HepG2 (cell line): ENCODE data around the gene DNM3. TPM values are rescaled to one million over a fixed set of nuclear protein-coding genes. Genes with fewer than 3 reads are reported as not detected.
A peak's percentile ranks its signal among the peaks of the same experiment; 100 is the strongest.

Source experiments
- CREM ChIP-seq, 2 experiments: sonication (generic) in 1 of 2; formaldehyde crosslinking in 1 of 2; IDR thresholded peaks; 2 replicates each; pipeline versions ENCODE4 v1.4.0 to v1.6.1; 2016 to 2020; ENCODE audit warnings: antibody characterized with exemption in 1 of 2, mild to moderate bottlenecking in 1 of 2, missing genetic modification reagents in 1 of 2
- GATAD1 ChIP-seq: IDR thresholded peaks from 2 replicates; pipeline ENCODE4 v1.6.1; 2016; ENCODE audit warnings: missing genetic modification reagents, missing compliant biosample characterization
- HMGXB4 ChIP-seq, 2 experiments: sonication (generic) in 1 of 2; formaldehyde crosslinking in 1 of 2; IDR thresholded peaks; 2 replicates each; pipeline versions ENCODE4 v1.4.0 to v1.6.1; 2018 to 2020; ENCODE audit warnings: missing genetic modification reagents in 2 of 2, borderline replicate concordance in 1 of 2, low read depth in 1 of 2, mild to moderate bottlenecking in 1 of 2, missing biosample characterization in 1 of 2
- IRX3 ChIP-seq: sonication (generic); formaldehyde crosslinking; IDR thresholded peaks from 2 replicates; pipeline ENCODE4 v1.8.1; 2023; ENCODE audit warnings: mild to moderate bottlenecking, low read depth, missing genetic modification reagents, borderline replicate concordance
- MEIS1 ChIP-seq: sonication (generic); formaldehyde crosslinking; IDR thresholded peaks from 2 replicates; pipeline ENCODE4 v1.9.0; 2021; ENCODE audit warnings: mild to moderate bottlenecking, missing genetic modification reagents, moderate library complexity, borderline replicate concordance
- NFKBIZ ChIP-seq: IDR thresholded peaks from 2 replicates; pipeline ENCODE4 v1.6.1; 2018; ENCODE audit warnings: missing genetic modification reagents, missing compliant biosample characterization
- NFYB ChIP-seq: sonication (generic); formaldehyde crosslinking; IDR thresholded peaks from 2 replicates; pipeline ENCODE4 v1.4.0; 2020; ENCODE audit warnings: missing genetic modification reagents
- PCBP1 ChIP-seq: fragments of 200-400 bp; formaldehyde crosslinking; IDR thresholded peaks from 2 replicates; pipeline ENCODE4 v1.6.1; 2017; ENCODE audit warnings: mild to moderate bottlenecking, low read depth, low read length, borderline replicate concordance
- POGK ChIP-seq: sonication (generic); formaldehyde crosslinking; conservative IDR thresholded peaks from 2 replicates; pipeline ENCODE4 v1.8.0; 2022; ENCODE audit warnings: mild to moderate bottlenecking, moderate library complexity, missing genetic modification reagents
- RARG ChIP-seq: sonication (generic); formaldehyde crosslinking; IDR thresholded peaks from 2 replicates; pipeline ENCODE4 v1.4.0; 2020; ENCODE audit warnings: low read depth, mild to moderate bottlenecking, missing genetic modification reagents
- TFDP1 ChIP-seq: IDR thresholded peaks from 2 replicates; pipeline ENCODE4 v1.6.1; 2016; ENCODE audit warnings: missing compliant biosample characterization, missing genetic modification reagents, borderline replicate concordance
- THAP8 ChIP-seq: sonication (generic); formaldehyde crosslinking; IDR thresholded peaks from 2 replicates; pipeline ENCODE4 v1.5.1; 2020; ENCODE audit warnings: missing genetic modification reagents, mild to moderate bottlenecking, borderline replicate concordance
- TOE1 ChIP-seq: sonication (generic); formaldehyde crosslinking; IDR thresholded peaks from 2 replicates; pipeline ENCODE4 v1.4.0; 2020; ENCODE audit warnings: mild to moderate bottlenecking, missing genetic modification reagents
- ZBTB43 ChIP-seq: sonication (generic); formaldehyde crosslinking; conservative IDR thresholded peaks from 2 replicates; pipeline ENCODE4 v1.4.0; 2020; ENCODE audit warnings: missing genetic modification reagents
- ZBTB8A ChIP-seq: sonication (generic); formaldehyde crosslinking; IDR thresholded peaks from 2 replicates; pipeline ENCODE4 v1.4.0; 2020; ENCODE audit warnings: mild to moderate bottlenecking, low read depth, missing genetic modification reagents, borderline replicate concordance
- ZFP36 ChIP-seq: fragments of 150-350 bp; IDR thresholded peaks from 2 replicates; pipeline ENCODE4 v1.6.1; 2018; ENCODE audit warnings: borderline replicate concordance, low read length, low read depth; ENCODE audit not compliant: partially characterized antibody
- ZNF30 ChIP-seq: sonication (generic); formaldehyde crosslinking; IDR thresholded peaks from 2 replicates; pipeline ENCODE4 v1.5.0; 2020; ENCODE audit warnings: mild to moderate bottlenecking, missing genetic modification reagents
- ZNF354B ChIP-seq: sonication (generic); formaldehyde crosslinking; IDR thresholded peaks from 2 replicates; pipeline ENCODE4 v1.8.0; 2022; ENCODE audit warnings: mild to moderate bottlenecking, missing genetic modification reagents
- ZNF761 ChIP-seq: sonication (generic); formaldehyde crosslinking; conservative IDR thresholded peaks from 2 replicates; pipeline ENCODE4 v1.4.0; 2020; ENCODE audit warnings: mild to moderate bottlenecking, missing genetic modification reagents
- ZNF839 ChIP-seq: sonication (generic); formaldehyde crosslinking; IDR thresholded peaks from 2 replicates; pipeline ENCODE4 v1.4.0; 2020; ENCODE audit warnings: missing genetic modification reagents, mild to moderate bottlenecking, borderline replicate concordance
- ZNF879 ChIP-seq: sonication (generic); formaldehyde crosslinking; IDR thresholded peaks from 2 replicates; pipeline ENCODE4 v1.8.1; 2023; ENCODE audit warnings: missing genetic modification reagents
- polyA plus RNA-seq, 8 experiments: library from polyadenylated mRNA; depleted of rRNA in 3 of 8; stranded (reverse) in 7 of 8; unstranded in 1 of 8; fragments of >200 nt; fragmentation: Illumina TruSeq in 4 of 8; extraction: Trizol in 4 of 8; gene quantifications; 2 replicates each; pipeline versions ENCODE4 v1.2.1 to v1.2.3, GENCODE V29; 2011 to 2016; ENCODE audit warnings: low read depth in 4 of 8, missing spikeins in 1 of 8, mixed read lengths in 1 of 8; ENCODE audit not compliant: insufficient read depth in 1 of 8
- total RNA-seq, 5 experiments: library from RNA; depleted of rRNA; stranded (reverse); fragments of >200 nt; fragmentation: Illumina TruSeq; extraction: Trizol; gene quantifications; 2 replicates each; pipeline ENCODE4 v1.2.3, GENCODE V29; 2016; ENCODE audit warnings: low read depth in 1 of 5

The DNM3 gene
- total and polyA plus RNA-seq, 2 of the 13 experiments (the other 11 are each of a cell fraction or from before 2014, with no cell fraction given) = 0.05 TPM; not detected in 1

- TF ChIP-seq POGK (CRISPR knock-in tag) (0 out of 2 replicates have a peak, but pooled peaks have one; percentile 48), TFDP1 (CRISPR knock-in tag) (peak; percentile 83; the same call in 1 of the 2 replicates), ZBTB43 (CRISPR knock-in tag) (no peak), ZBTB8A (CRISPR knock-in tag) (no peak), NFYB (no peak; the same call in 1 of the 2 replicates), HMGXB4 (CRISPR knock-in tag; IDR thresholded peaks at IDR 0.05; ENCODE audit: borderline replicate concordance in 1 of 2, low read depth in 1 of 2) (peak; percentile 98), ZNF354B (CRISPR knock-in tag) (no peak), RARG (CRISPR knock-in tag) (no peak), ZNF761 (CRISPR knock-in tag) (peak; percentile 76; the same call in 1 of the 2 replicates), ZFP36 (no peak), ZNF30 (CRISPR knock-in tag) (no peak), MEIS1 (CRISPR knock-in tag) (peak; percentile 48; the same call in 1 of the 2 replicates), NFKBIZ (CRISPR knock-in tag) (peak; percentile 46; the same call in 1 of the 2 replicates), GATAD1 (peak; percentile 90), ZNF839 (CRISPR knock-in tag) (0 out of 2 replicates have a peak, but pooled peaks have one; percentile 65), PCBP1 (peak; percentile 85; the same call in 1 of the 2 replicates), THAP8 (no peak), TOE1 (no peak), CREM (IDR thresholded peaks at IDR 0.05) (no peak), CREM (CRISPR knock-in tag; IDR thresholded peaks at IDR 0.05) (no peak), ZNF879 (CRISPR knock-in tag) (no peak), IRX3 (CRISPR knock-in tag) (no peak)
Measured at GRCh38 chr1:172443666-172444453, 602.6 kb downstream of the DNM3 start, which contains the start of gene PIGC (continued).
